ENCODE results near the gene CPNE4.

DNA sequence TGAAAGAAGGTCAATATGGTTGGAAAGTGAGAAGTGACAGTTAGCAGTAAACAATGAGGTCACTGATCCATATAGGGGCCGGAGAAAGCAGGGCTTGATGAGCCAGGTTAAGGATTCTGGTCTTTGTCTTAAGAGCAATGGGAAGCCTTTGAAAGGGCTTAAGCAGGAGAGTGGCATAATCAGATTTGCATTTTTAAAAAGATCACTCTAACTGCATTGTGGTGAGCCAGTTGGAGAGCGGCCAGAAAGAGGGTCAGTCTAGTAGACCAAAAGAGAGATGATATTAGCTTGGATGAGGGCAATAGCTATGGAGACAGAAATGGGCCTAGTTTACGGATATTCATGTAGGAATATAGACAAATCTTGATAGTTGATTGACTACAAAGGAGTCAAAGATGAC is 46.6 kb downstream of the CPNE4 start:
- TF ChIP-seq EZH2 (IDR thresholded peaks at IDR 0.05) (no peak), POLR2AphosphoS5 (IDR thresholded peaks at IDR 0.05; ENCODE audit: borderline replicate concordance, low read depth, low read length) (no peak)

All from SK-N-MC (cell line).